Adrenal gland (tissue), 5 donors: ENCODE results near the gene TCEAL1.

Experiments used
- POLR2A ChIP-seq, 2 donors: fragments of 450-650 bp; IDR thresholded peaks; one replicate each; pipeline ENCODE4 v1.6.1; 2017; ENCODE audit warnings: antibody characterized with exemption in 2 of 2, mild to moderate bottlenecking in 2 of 2, moderate library complexity in 1 of 2
- TF ChIP-seq, protein P1 (sequence below), 6 experiments: fragments of 450-650 bp in 4 of 6; fragments of 200-600 bp in 2 of 6; sonication (generic) in 1 of 6; IDR thresholded peaks; 1 replicate in 5 of 6; 2 replicates in 1 of 6; pipeline versions ENCODE4 v1.5.1 to v1.8.0; 2016 to 2021; ENCODE audit warnings: antibody characterized with exemption in 6 of 6, mild to moderate bottlenecking in 2 of 6, moderate library complexity in 1 of 6
- donor health status: DM: no; HTN: no; CAD: no.

- TF ChIP-seq, protein P1, sequence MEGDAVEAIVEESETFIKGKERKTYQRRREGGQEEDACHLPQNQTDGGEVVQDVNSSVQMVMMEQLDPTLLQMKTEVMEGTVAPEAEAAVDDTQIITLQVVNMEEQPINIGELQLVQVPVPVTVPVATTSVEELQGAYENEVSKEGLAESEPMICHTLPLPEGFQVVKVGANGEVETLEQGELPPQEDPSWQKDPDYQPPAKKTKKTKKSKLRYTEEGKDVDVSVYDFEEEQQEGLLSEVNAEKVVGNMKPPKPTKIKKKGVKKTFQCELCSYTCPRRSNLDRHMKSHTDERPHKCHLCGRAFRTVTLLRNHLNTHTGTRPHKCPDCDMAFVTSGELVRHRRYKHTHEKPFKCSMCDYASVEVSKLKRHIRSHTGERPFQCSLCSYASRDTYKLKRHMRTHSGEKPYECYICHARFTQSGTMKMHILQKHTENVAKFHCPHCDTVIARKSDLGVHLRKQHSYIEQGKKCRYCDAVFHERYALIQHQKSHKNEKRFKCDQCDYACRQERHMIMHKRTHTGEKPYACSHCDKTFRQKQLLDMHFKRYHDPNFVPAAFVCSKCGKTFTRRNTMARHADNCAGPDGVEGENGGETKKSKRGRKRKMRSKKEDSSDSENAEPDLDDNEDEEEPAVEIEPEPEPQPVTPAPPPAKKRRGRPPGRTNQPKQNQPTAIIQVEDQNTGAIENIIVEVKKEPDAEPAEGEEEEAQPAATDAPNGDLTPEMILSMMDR (IDR thresholded peaks at IDR 0.05) = no peak
- TF ChIP-seq POLR2A (IDR thresholded peaks at IDR 0.05) = no peak
Measured at GRCh38 chrX:103635436-103635835, 6.7 kb downstream of the TCEAL1 start.
